OCI-LY3 (cell line): ENCODE data around the gene APLP1.

Experiments used
- CTCF ChIP-seq: fragments of 200-600, 300-600 bp; sonication (generic); IDR thresholded peaks from 2 replicates; pipeline ENCODE4 v1.5.1; 2014; ENCODE audit warnings: antibody characterized with exemption, low read length, low read depth
- EZH2phosphoT487 ChIP-seq: fragments of 200-600 bp; shearing (Covaris generic); IDR thresholded peaks from 2 replicates; pipeline ENCODE4 v1.6.1; 2018; ENCODE audit warnings: antibody characterized with exemption, mixed run types, low read depth

- TF ChIP-seq CTCF = no peak
- TF ChIP-seq EZH2phosphoT487 = no peak
These were observed 43.4 kb downstream of the APLP1 start for GRCh38 chr19:35911790-35912189.
